ENCODE data around the gene QRFP. TPM values are rescaled to one million over a fixed set of nuclear protein-coding genes. Genes with fewer than 3 reads are reported as not detected.

The QRFP gene
- total and polyA plus RNA-seq, 4 experiments from 2014 or later, result not detected

GRCh38 chr9:130920762-130921299, 24.2 kb upstream of the QRFP start:
- Mint-ChIP-seq H3K27ac (no peak overlapping the region), H3K9me3 (no peaks in the 10 kb centered on the region), H3K4me1 (no peaks in the 10 kb centered on the region), H3K27me3 (peaks cover 6 to 8% of the 10 kb centered on the region in 2 donors), H3K36me3 (no peaks in the 10 kb centered on the region), H3K4me3 (no peak overlapping the region)
- Histone ChIP-seq H3K4me1 (ENCODE audit: insufficient read depth, low read length) (no peaks in the 10 kb centered on the region), H3K27me3 (ENCODE audit: insufficient read depth, low read length) (no peaks in the 10 kb centered on the region), H3K4me3 (ENCODE audit: low read length in 2 of 2) (no peak overlapping the region), H3K9me3 (ENCODE audit: control insufficient read depth in 1 of 2, low read length in 2 of 2) (no peaks in the 10 kb centered on the region), H3K27ac (ENCODE audit: low read depth, low read length) (no peak overlapping the region), H3K36me3 (ENCODE audit: insufficient read depth, low read length) (no peaks in the 10 kb centered on the region)
- ChIA-PET POLR2A (ENCODE audit: partially characterized antibody) (no interaction called here), CTCF (ENCODE audit: partially characterized antibody) (no interaction called here)
- intact Hi-C loops (cut with micrococcal nuclease), result no loop called here
- DNase-seq, result peak in 1 of 5 donors; percentile 15

DNA sequence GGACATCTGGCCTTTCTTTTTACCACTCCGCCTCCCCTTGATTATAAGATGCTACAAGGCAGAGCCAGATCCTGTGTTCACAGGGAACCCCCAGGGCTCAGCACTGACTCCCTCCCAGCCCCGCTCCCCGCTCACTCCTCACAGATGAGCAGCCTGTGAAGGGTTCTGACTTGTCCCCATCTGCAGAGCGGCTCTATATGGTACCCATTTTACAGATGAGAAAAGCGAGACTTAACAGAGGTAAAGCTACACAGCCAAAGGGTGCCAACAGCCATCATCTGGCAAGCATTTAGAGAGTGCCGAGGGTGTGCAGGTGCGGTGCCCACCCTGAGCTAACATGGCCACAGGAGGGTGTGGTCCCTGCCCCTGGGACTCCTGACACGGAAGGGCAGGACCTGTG, 23.6 kb upstream of the QRFP start:
- intact Hi-C loops (cut with micrococcal nuclease), result no loop called here

GRCh38 chr9:130919559-130920145, 23.0 kb upstream of the QRFP start:
- Mint-ChIP-seq H3K36me3 (no peaks in the 10 kb centered on the region), H3K27ac (no peak overlapping the region), H3K4me1 (no peaks in the 10 kb centered on the region), H3K27me3 (peaks cover 6 to 8% of the 10 kb centered on the region in 2 donors), H3K4me3 (no peak overlapping the region), H3K9me3 (no peaks in the 10 kb centered on the region)
- no peaks in the 10 kb centered on the region for H3K4me1 ChIP-seq (ENCODE audit: insufficient read depth, low read length)
- CTCF ChIA-PET (ENCODE audit: partially characterized antibody), result no interaction called here
- H3K9me3 ChIP-seq (ENCODE audit: control insufficient read depth in 1 of 2, low read length in 2 of 2), result no peaks in the 10 kb centered on the region
- no peak for DNase-seq
- no peak overlapping the region for H3K4me3 ChIP-seq (ENCODE audit: low read length in 2 of 2)
- POLR2A ChIA-PET (ENCODE audit: partially characterized antibody), result no interaction called here
- no peaks in the 10 kb centered on the region for H3K27me3 ChIP-seq (ENCODE audit: insufficient read depth, low read length)
- intact Hi-C loops (cut with micrococcal nuclease), result no loop called here
- H3K36me3 ChIP-seq (ENCODE audit: insufficient read depth, low read length), result no peaks in the 10 kb centered on the region
- no peak overlapping the region for H3K27ac ChIP-seq (ENCODE audit: low read depth, low read length)

More for the DNA sequence above, 23.6 kb upstream of the QRFP start:
- CTCF ChIA-PET (ENCODE audit: partially characterized antibody), result no interaction called here
- no peaks in the 10 kb centered on the region for H3K36me3 ChIP-seq (ENCODE audit: insufficient read depth, low read length)
- no peaks in the 10 kb centered on the region for H3K9me3 Mint-ChIP-seq
- no peak overlapping the region for H3K4me3 Mint-ChIP-seq
- H3K27me3 Mint-ChIP-seq, result peaks cover 6 to 8% of the 10 kb centered on the region in 2 donors
- H3K27me3 ChIP-seq (ENCODE audit: insufficient read depth, low read length), result no peaks in the 10 kb centered on the region
- peak in 1 of 5 donors; percentile 17 for DNase-seq
- POLR2A ChIA-PET (ENCODE audit: partially characterized antibody), result no interaction called here
- no peaks in the 10 kb centered on the region for H3K4me1 Mint-ChIP-seq
- H3K27ac ChIP-seq (ENCODE audit: low read depth, low read length), result no peak overlapping the region
- no peak overlapping the region for H3K27ac Mint-ChIP-seq
- no peaks in the 10 kb centered on the region for H3K4me1 ChIP-seq (ENCODE audit: insufficient read depth, low read length)
- H3K36me3 Mint-ChIP-seq, result no peaks in the 10 kb centered on the region
- no peak overlapping the region for H3K4me3 ChIP-seq (ENCODE audit: low read length in 2 of 2)
- no peaks in the 10 kb centered on the region for H3K9me3 ChIP-seq (ENCODE audit: control insufficient read depth in 1 of 2, low read length in 2 of 2)

DNA sequence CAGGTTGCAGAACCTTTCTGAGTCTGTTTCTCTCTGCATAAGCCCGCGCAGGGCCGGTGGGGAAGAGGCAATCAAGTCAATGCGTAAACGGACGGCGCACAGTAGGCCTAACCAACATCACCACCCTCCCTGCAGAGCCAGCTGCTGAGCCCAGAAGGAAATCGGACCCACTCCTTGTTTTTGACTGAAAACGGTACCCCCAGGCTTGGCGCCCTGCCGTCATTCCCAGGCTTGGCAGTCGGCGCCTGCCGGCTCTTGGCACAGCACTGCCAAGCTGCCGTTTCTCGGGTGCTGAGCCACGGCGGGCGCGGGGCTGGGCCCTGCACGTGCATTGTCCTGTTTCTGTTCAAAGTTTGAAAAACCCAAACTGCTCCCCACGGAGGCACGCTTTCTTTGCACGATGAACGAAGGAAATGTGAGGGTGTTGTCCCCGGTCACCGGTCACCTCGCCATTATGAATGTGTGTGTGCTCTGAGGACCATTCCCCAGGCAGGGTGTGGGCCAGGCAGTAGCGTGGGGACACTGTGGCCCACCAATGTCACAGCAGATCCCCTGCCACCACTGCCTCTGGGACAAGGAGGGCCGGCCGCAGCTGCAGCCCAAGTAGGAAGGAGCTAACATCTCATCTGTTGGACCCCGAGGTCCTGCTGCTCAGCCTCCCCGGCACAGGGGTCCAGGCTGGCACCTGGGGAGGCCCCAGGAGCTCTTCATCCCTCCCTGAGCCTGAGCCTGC, 22.4 kb upstream of the QRFP start:
- H3K36me3 Mint-ChIP-seq, result no peaks in the 10 kb centered on the region
- H3K27ac Mint-ChIP-seq, result no peak overlapping the region
- no peaks in the 10 kb centered on the region for H3K4me1 Mint-ChIP-seq
- no peaks in the 10 kb centered on the region for H3K4me1 ChIP-seq (ENCODE audit: insufficient read depth, low read length)
- intact Hi-C loops (cut with micrococcal nuclease), result no loop called here
- no peak overlapping the region for H3K27ac ChIP-seq (ENCODE audit: low read depth, low read length)
- ChIA-PET POLR2A (ENCODE audit: partially characterized antibody) (no interaction called here), CTCF (ENCODE audit: partially characterized antibody) (no interaction called here)
- peaks cover 6 to 8% of the 10 kb centered on the region in 2 donors for H3K27me3 Mint-ChIP-seq
- H3K36me3 ChIP-seq (ENCODE audit: insufficient read depth, low read length), result no peaks in the 10 kb centered on the region
- H3K9me3 ChIP-seq (ENCODE audit: control insufficient read depth in 1 of 2, low read length in 2 of 2), result no peaks in the 10 kb centered on the region
- no peak overlapping the region for H3K4me3 Mint-ChIP-seq
- H3K27me3 ChIP-seq (ENCODE audit: insufficient read depth, low read length), result peaks cover 3% of the 10 kb centered on the region
- H3K4me3 ChIP-seq (ENCODE audit: low read length in 2 of 2), result no peak overlapping the region
- DNase-seq, result no peak
- no peaks in the 10 kb centered on the region for H3K9me3 Mint-ChIP-seq

DNA sequence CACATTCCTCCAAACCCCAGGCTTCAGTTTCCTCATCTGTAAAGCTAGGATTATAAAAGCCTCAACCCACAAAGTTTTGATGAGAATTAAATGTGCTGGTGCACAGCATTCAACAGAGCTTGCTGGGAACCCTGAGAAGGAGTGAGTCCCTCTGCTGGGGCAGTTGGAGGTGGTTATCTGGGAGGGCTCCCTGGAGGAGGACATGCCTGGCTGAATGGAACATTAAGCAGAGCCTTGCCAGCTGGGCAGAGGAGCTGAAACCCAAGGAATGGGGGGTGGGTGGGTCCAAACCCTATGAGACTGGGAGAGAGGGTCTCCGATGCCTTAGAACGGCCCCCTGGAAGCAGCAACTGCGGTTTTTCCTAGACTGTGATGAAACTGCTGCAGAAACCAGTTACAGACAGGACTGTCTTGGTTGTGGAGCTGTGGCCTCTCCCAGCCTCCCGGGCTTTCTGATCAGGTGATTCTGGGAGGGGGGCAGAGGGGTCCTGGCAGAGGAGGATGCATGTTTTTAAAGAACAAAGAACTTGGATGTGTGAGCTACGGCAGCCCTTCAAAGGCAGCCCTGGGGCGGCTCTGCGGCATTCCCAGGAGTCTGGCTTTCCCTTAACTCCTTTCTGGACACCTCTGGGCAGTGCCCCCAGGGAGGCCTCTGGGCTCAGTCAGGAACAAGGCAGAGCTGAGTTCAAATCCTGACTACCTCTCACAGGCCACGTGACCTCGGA, 21.7 kb upstream of the QRFP start:
- no peak for DNase-seq
- no peak overlapping the region for H3K27ac ChIP-seq (ENCODE audit: low read depth, low read length)
- H3K4me3 ChIP-seq (ENCODE audit: low read length in 2 of 2), result no peak overlapping the region
- no peak overlapping the region for H3K27ac Mint-ChIP-seq
- H3K4me1 Mint-ChIP-seq, result no peaks in the 10 kb centered on the region
- no peaks in the 10 kb centered on the region for H3K4me1 ChIP-seq (ENCODE audit: insufficient read depth, low read length)
- intact Hi-C loops (cut with micrococcal nuclease), result no loop called here
- H3K36me3 Mint-ChIP-seq, result no peaks in the 10 kb centered on the region
- POLR2A ChIA-PET (ENCODE audit: partially characterized antibody), result no interaction called here
- peaks cover 7% of the 10 kb centered on the region for H3K27me3 ChIP-seq (ENCODE audit: insufficient read depth, low read length)
- H3K27me3 Mint-ChIP-seq, result peaks cover 6 to 8% of the 10 kb centered on the region in 2 donors
- H3K4me3 Mint-ChIP-seq, result no peak overlapping the region
- H3K9me3 ChIP-seq (ENCODE audit: control insufficient read depth in 1 of 2, low read length in 2 of 2), result no peaks in the 10 kb centered on the region
- H3K36me3 ChIP-seq (ENCODE audit: insufficient read depth, low read length), result no peaks in the 10 kb centered on the region
- CTCF ChIA-PET (ENCODE audit: partially characterized antibody), result no interaction called here
- H3K9me3 Mint-ChIP-seq, result no peaks in the 10 kb centered on the region

- Mint-ChIP-seq H3K4me1 (no peaks in the 10 kb centered on the region), H3K9me3 (no peaks in the 10 kb centered on the region), H3K27me3 (peaks cover 0 to 2% of the 10 kb centered on the region in 2 donors), H3K36me3 (no peaks in the 10 kb centered on the region), H3K4me3 (no peak overlapping the region), H3K27ac (no peak overlapping the region)
- Histone ChIP-seq H3K4me1 (ENCODE audit: insufficient read depth, low read length) (no peaks in the 10 kb centered on the region), H3K27me3 (ENCODE audit: insufficient read depth, low read length) (peaks cover 10% of the 10 kb centered on the region), H3K27ac (ENCODE audit: low read depth, low read length) (no peak overlapping the region), H3K36me3 (ENCODE audit: insufficient read depth, low read length) (no peaks in the 10 kb centered on the region), H3K4me3 (ENCODE audit: low read length in 2 of 2) (no peak overlapping the region), H3K9me3 (ENCODE audit: control insufficient read depth in 1 of 2, low read length in 2 of 2) (no peaks in the 10 kb centered on the region)
- intact Hi-C loops (cut with micrococcal nuclease), result no loop called here
- POLR2A ChIA-PET (ENCODE audit: partially characterized antibody), result no interaction called here
- CTCF ChIA-PET (ENCODE audit: partially characterized antibody), result no interaction called here
- no peak for DNase-seq
Observed at GRCh38 chr9:130917168-130917960, 20.8 kb upstream of the QRFP start.

GRCh38 chr9:130915096-130915447, 18.5 kb upstream of the QRFP start:
- peaks cover 0 to 4% (median 0%) of the 10 kb centered on the region in 4 donors for H3K4me1 Mint-ChIP-seq
- H3K27me3 ChIP-seq (ENCODE audit: insufficient read depth, low read length), result peaks cover 10% of the 10 kb centered on the region
- no peaks in the 10 kb centered on the region for H3K36me3 Mint-ChIP-seq

More at GRCh38 chr9:130915096-130915447, 18.5 kb upstream of the QRFP start:
- no peak overlapping the region for H3K27ac ChIP-seq (ENCODE audit: low read depth, low read length)
- intact Hi-C loops (cut with micrococcal nuclease), result no loop called here
- H3K9me3 Mint-ChIP-seq, result no peaks in the 10 kb centered on the region
- H3K36me3 ChIP-seq (ENCODE audit: insufficient read depth, low read length), result no peaks in the 10 kb centered on the region
- ChIA-PET POLR2A (ENCODE audit: partially characterized antibody) (no interaction called here), CTCF (ENCODE audit: partially characterized antibody) (interaction anchor here (0.7 kb wide), 1 partner anchor 49 kb away, joined by 3 read pairs; no protein-coding TSS in a partner anchor)
- peak in 1 of 5 donors; percentile 29 for DNase-seq
- H3K4me3 ChIP-seq (ENCODE audit: low read length in 2 of 2), result no peak overlapping the region
- no peak overlapping the region for H3K27ac Mint-ChIP-seq
- no peak overlapping the region for H3K4me3 Mint-ChIP-seq
- H3K9me3 ChIP-seq (ENCODE audit: control insufficient read depth in 1 of 2, low read length in 2 of 2), result no peaks in the 10 kb centered on the region
- H3K27me3 Mint-ChIP-seq, result no peaks in the 10 kb centered on the region
- no peaks in the 10 kb centered on the region for H3K4me1 ChIP-seq (ENCODE audit: insufficient read depth, low read length)

All from CD4-positive, alpha-beta memory T cell (primary cell).